Measurements from ENCODE around the gene DBNL.

DBNL gene

DNA sequence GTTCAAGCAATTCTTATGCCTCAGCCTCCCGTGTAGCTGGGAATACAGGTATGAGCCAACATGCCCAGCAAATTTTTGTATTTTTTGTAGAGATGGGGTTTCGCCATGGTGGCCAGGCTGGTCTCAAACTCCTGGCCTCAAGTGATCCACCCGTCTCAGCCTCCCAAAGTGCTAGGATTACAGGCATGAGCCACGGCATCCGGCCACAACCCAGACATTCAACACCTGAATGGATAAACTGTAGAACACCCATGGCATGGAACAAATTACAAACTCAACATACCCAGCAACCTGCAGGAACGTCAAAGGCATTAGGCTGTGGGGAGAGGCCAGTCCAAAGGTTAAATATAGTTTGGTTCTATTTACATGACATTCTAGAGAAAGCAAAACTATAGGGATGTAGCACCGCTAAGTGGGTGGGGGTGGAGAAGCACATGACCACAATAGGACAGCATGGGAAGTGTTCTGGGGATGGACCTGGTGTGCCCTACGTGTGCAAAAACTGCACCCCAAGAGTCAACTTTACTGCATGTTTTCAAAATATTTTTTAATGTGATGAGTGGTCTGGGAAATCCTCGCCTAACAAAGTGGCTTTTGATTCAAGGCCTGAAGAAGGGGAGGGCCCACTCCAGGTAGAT lies 27.3 kb downstream of the DBNL start:
- TF ChIP-seq TAF1 (IDR thresholded peaks at IDR 0.05; ENCODE audit: borderline replicate concordance, low read depth, low read length) (no peak), POLR2A (IDR thresholded peaks at IDR 0.05; ENCODE audit: low read depth, low read length) (0 out of 2 replicates have a peak, but pooled peaks have one; percentile 14), POLR2AphosphoS5 (IDR thresholded peaks at IDR 0.05; ENCODE audit: low read depth, low read length) (no peak)
- no peak for FAIRE-seq
- no peak for DNase-seq (ENCODE audit: insufficient read length)

DNA sequence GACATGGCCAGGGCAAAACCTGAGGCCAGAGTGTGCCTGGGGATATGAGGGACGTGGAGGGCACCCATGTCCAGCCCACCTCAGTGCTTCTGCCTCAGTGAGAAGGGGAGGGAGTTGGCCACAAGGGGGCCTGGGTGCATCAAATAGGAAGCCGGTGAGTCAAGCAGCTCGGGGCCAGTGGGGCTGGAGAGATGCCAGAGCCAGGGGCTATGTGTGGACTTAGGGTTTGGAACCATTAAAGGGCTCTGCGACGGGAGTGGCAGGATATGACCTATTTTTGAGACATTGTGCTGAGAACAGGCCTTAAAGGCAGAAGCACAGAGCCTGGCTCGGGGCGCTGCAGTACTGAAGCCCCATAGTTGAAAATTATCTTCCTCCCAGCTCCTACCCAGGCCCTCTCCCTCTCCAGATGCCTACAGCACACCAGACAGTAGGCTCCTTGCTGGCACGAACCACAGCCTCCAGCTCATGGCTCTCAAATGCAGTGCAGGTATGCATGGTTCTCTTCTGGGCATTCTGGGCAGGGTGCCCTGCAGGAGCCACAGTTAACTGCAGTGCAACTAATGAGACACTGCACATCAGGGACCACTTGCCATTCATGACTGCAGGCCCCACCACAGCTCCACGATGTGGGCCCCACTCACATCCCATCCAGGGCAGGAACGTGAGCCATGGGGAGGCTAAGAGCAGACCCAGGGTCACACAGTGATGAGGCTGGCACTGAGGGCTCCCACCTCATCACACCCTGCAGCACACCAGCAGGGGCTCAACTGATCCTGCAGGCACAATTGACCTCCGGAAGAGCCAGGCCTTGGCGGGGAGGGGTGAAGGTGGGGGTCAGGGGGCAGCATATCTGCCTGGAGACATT lies 28.1 kb downstream of the DBNL start:
- TF ChIP-seq POLR2A (IDR thresholded peaks at IDR 0.05; ENCODE audit: low read depth, low read length) (peak; percentile 49; the same call in 1 of the 2 replicates), TAF1 (IDR thresholded peaks at IDR 0.05; ENCODE audit: borderline replicate concordance, low read depth, low read length) (no peak), POLR2AphosphoS5 (IDR thresholded peaks at IDR 0.05; ENCODE audit: low read depth, low read length) (peak; percentile 43; the same call in 1 of the 2 replicates)
- DNase-seq (ENCODE audit: insufficient read length) (no peak), FAIRE-seq (no peak)

DNA sequence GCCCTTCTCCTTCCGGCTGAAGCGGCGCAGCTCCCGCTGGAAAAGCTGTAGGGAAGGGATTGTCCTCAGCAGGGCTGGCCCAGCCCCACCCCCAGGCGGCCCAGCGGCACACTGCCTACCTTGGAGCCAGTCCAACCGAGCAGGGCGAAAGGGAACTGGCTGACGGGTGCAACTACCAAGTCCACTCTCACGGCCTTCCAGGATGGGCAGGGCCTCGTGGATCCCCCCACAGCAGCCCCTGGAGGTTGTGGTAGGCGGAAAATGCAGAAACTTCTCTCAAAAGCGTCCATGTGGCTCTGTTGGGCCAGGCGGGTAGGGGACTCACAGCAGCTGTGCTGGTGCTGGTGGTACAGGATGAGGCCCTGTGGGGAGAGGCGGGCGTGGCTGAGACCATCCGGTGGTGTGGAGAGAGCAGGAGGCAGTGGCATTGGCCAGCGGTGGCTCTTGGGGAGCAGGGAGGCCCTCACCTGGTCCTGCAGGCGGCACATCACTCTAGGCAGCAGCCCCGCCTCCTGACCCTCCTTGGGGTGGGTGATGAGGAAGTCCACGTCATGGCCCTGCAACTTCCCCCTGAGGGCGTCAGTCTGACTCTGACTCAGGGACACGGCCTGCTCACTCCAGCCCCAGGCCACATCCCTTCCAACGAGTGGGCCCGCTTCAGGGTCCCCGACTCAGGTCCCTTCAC lies 29.3 kb downstream of the DBNL start:
- DNase-seq (ENCODE audit: insufficient read length) (peak; percentile 76), FAIRE-seq (no peak)
- TF ChIP-seq TAF1 (IDR thresholded peaks at IDR 0.05; ENCODE audit: borderline replicate concordance, low read depth, low read length) (no peak), POLR2AphosphoS5 (IDR thresholded peaks at IDR 0.05; ENCODE audit: low read depth, low read length) (0 out of 2 replicates have a peak, but pooled peaks have one; percentile 11), POLR2A (IDR thresholded peaks at IDR 0.05; ENCODE audit: low read depth, low read length) (peak; percentile 15; the same call in 1 of the 2 replicates)

- DNase-seq (ENCODE audit: insufficient read length) = no peak
- no peak for FAIRE-seq
- no peak for TF ChIP-seq POLR2AphosphoS5 (IDR thresholded peaks at IDR 0.05; ENCODE audit: low read depth, low read length)
- peak; percentile 1; the same call in 1 of the 2 replicates for TF ChIP-seq POLR2A (IDR thresholded peaks at IDR 0.05; ENCODE audit: low read depth, low read length)
Observed at GRCh38 chr7:44074349-44074695, 29.8 kb downstream of the DBNL start.

DNA sequence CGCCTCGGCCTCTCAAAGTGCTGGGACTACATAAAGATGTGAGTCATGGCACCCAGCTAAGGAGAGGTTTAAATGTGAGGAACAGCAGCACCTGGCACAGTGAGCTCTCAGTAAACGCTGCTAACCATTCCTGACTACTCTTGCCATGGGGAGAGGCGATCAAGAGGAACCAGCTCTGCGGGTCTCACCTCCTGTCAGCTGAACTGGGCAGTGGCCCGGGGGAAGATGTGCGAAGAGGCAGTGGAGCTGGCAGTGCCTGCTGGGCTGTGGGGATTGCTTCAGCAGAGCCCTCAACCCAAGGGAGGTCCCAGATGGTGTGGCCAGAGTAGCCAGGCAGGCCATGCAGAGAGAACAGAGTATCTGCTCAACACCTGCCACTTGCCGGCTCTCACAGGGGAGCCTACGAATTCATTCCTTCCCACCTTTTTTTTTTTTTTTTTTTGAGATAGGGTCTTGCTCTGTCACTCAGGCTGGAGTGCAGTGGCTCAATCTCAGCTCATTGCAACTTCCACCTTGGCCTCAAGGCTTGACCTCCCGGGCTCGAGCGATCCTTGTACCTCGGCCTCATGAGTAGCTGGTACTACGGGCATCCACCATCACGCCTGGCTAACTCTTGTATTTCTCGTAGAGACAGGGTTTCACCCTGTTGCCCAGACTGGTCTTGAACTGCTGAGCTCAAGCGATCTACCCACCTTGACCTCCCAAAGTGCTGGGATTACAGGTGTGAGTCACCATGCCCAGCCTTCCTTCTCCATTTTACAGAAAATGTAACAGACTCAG lies 31.0 kb downstream of the DBNL start:
- no peak for FAIRE-seq

GRCh38 chr7:44076101-44076895 lies 31.8 kb downstream of the DBNL start:
- TF ChIP-seq POLR2AphosphoS5 (IDR thresholded peaks at IDR 0.05; ENCODE audit: low read depth, low read length) = no peak
- TF ChIP-seq TAF1 (IDR thresholded peaks at IDR 0.05; ENCODE audit: borderline replicate concordance, low read depth, low read length) = no peak
- no peak for TF ChIP-seq POLR2A (IDR thresholded peaks at IDR 0.05; ENCODE audit: low read depth, low read length)
- no peak for DNase-seq (ENCODE audit: insufficient read length)
- no peak for FAIRE-seq

More for the DNA sequence above, 31.0 kb downstream of the DBNL start:
- TF ChIP-seq POLR2AphosphoS5 (IDR thresholded peaks at IDR 0.05; ENCODE audit: low read depth, low read length) (no peak), POLR2A (IDR thresholded peaks at IDR 0.05; ENCODE audit: low read depth, low read length) (no peak), TAF1 (IDR thresholded peaks at IDR 0.05; ENCODE audit: borderline replicate concordance, low read depth, low read length) (no peak)
- no peak for DNase-seq (ENCODE audit: insufficient read length)

DNA sequence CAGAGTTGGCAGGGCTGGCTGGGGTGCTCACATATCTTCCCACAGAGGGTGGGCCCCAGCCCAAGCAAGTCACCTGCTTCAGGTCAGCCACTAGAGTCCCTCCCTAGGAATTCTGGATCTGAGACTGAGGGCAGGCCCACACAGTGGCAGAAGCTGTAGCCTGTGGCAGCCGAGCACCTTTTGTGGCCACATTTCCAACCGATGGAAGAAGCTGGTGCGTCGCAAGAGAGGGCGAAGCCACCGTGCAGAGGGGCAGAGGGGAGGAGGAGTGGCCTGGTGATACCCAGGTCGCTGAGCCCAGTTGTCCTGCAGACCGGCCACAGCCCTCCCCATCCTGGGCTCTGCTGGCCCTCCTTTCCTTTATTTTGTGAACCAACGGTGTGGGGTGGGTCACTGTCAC lies 32.6 kb downstream of the DBNL start:
- no peak for FAIRE-seq
- no peak for DNase-seq (ENCODE audit: insufficient read length)
- TF ChIP-seq POLR2A (IDR thresholded peaks at IDR 0.05; ENCODE audit: low read depth, low read length) = no peak
- no peak for TF ChIP-seq TAF1 (IDR thresholded peaks at IDR 0.05; ENCODE audit: borderline replicate concordance, low read depth, low read length)
- TF ChIP-seq POLR2AphosphoS5 (IDR thresholded peaks at IDR 0.05; ENCODE audit: low read depth, low read length) = no peak

DNA sequence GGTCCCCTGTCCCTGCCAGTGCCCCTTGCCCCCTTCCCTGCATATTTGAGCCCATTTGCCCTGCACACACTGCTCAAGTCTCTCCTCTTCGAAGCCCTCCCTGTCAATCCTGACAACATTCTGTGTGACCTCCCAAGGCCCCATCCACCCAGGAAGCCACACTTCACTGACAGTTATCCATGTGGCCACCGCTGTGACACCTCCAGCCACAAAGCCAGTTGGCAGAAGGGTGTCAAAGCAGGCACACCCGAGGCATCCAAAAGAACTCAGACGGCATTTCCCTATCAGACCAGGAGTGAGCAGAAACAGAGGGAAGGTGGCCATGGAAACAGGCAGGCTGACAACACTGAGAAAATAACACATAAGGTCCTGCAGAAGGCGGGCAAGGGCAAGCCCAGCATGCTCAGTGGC lies 33.2 kb downstream of the DBNL start:
- no peak for DNase-seq (ENCODE audit: insufficient read length)
- no peak for FAIRE-seq
- TF ChIP-seq POLR2AphosphoS5 (IDR thresholded peaks at IDR 0.05; ENCODE audit: low read depth, low read length) (no peak), TAF1 (IDR thresholded peaks at IDR 0.05; ENCODE audit: borderline replicate concordance, low read depth, low read length) (no peak), POLR2A (IDR thresholded peaks at IDR 0.05; ENCODE audit: low read depth, low read length) (peak; percentile 8; the same call in 1 of the 2 replicates)

DNA sequence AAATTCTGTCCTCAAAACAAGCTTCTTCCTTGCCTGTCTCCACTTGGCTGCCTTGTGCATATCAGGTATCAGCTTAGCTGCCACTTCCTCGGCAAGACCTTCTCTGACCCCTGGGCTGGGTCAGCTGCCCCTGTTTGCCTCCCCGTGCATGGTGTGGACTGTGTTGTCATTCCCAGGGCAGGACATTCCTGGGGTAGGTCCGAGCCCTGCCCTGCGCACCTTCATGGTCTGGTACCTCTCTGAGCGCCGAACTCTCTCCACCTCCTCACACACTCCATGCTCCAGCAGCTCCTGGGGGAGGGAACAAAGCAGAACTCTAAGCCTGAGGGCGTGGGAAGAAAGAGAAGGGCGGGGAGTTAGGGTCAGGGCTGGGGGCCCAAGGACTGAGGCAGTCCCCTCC lies 34.0 kb downstream of the DBNL start:
- TF ChIP-seq POLR2AphosphoS5 (IDR thresholded peaks at IDR 0.05; ENCODE audit: low read depth, low read length) (no peak), POLR2A (IDR thresholded peaks at IDR 0.05; ENCODE audit: low read depth, low read length) (no peak), TAF1 (IDR thresholded peaks at IDR 0.05; ENCODE audit: borderline replicate concordance, low read depth, low read length) (no peak)
- no peak for DNase-seq (ENCODE audit: insufficient read length)
- no peak for FAIRE-seq

- DNase-seq (ENCODE audit: insufficient read length) (no peak), FAIRE-seq (no peak)
- TF ChIP-seq TAF1 (IDR thresholded peaks at IDR 0.05; ENCODE audit: borderline replicate concordance, low read depth, low read length) (no peak), POLR2AphosphoS5 (IDR thresholded peaks at IDR 0.05; ENCODE audit: low read depth, low read length) (no peak), POLR2A (IDR thresholded peaks at IDR 0.05; ENCODE audit: low read depth, low read length) (no peak)
Observed at GRCh38 chr7:44079331-44080021, 35.0 kb downstream of the DBNL start.
